Left lung (tissue), 10 donors: ENCODE results near the gene SLC12A7. TPM values are rescaled to one million over a fixed set of nuclear protein-coding genes. Genes with fewer than 3 reads are reported as not detected.
A peak's percentile ranks its signal among the peaks of the same experiment; 100 is the strongest.
"Not testable (repeated sequence)": the region's sequence is repeated elsewhere in the genome, so short reads cannot be mapped to it uniquely, and the experiment has no call there.

Source experiments
- ATAC-seq: fragments of 200-7000 bp; cut with Tn5 transposase; one replicate; pipeline ENCODE4 v1.9.1; 2020; ENCODE audit warnings: moderate library complexity
- DNase-seq, 4 donors: peaks; one replicate each; pipeline ENCODE4 v3.0.0-alpha.2; 2013 to 2020
- H3K27ac ChIP-seq, 2 donors: fragments of 200-600 bp; sonication (generic) in 1 of 2; one replicate each; pipeline versions ENCODE4 v1.5.0 to v1.8.0; 2020 to 2021
- H3K27me3 ChIP-seq, 2 donors: fragments of 200-600 bp; sonication (generic) in 1 of 2; one replicate each; pipeline versions ENCODE4 v1.5.0 to v1.8.0; 2020 to 2021
- H3K36me3 ChIP-seq, 2 donors: fragments of 200-600 bp; sonication (generic) in 1 of 2; one replicate each; pipeline versions ENCODE4 v1.5.0 to v1.8.0; 2020 to 2021
- H3K4me1 ChIP-seq, 2 donors: fragments of 200-600 bp; one replicate each; pipeline ENCODE4 v1.8.0; 2021
- H3K4me3 ChIP-seq, 2 donors: fragments of 200-600 bp; sonication (generic) in 1 of 2; one replicate each; pipeline versions ENCODE4 v1.5.0 to v1.8.0; 2020 to 2021; ENCODE audit warnings: mild to moderate bottlenecking in 1 of 2
- H3K9me3 ChIP-seq, 2 donors: fragments of 200-600 bp; sonication (generic) in 1 of 2; one replicate each; pipeline versions ENCODE4 v1.5.0 to v1.8.0; 2020 to 2021
- intact Hi-C, 2 donors: fragments of 100-400 bp; cut with DNase I; formaldehyde crosslinking; loops; one replicate each; pipeline versions ENCODE4 v1.11.2 to v1.14.2; 2022
- polyA plus RNA-seq, 6 donors: library from polyadenylated mRNA; unstranded; fragments of 120-200 nt; gene quantifications; one replicate each; pipeline ENCODE4 v1.2.1, GENCODE V29; 2013; ENCODE audit not compliant: insufficient read length in 6 of 6
- total RNA-seq, 2 donors: library from RNA; stranded (reverse); fragmentation: NEBNext Ultra II Directional; extraction: Animal tissue kit (Norgen Biotek cat#: 25700); gene quantifications; one replicate each; pipeline ENCODE4 v1.2.1, GENCODE V29; 2021
- TF ChIP-seq, protein P1 (sequence below), 2 donors: fragments of 200-600 bp; sonication (generic) in 1 of 2; IDR thresholded peaks; one replicate each; pipeline versions ENCODE4 v1.5.0 to v1.8.0; 2021; ENCODE audit warnings: antibody characterized with exemption in 2 of 2
- donor health status: DM: no; HTN: yes; CAD: no.
- donor health status: DM: no; HTN: no; CAD: no.

SLC12A7 gene
- total and polyA plus RNA-seq, 8 donors = 28.1 to 45.0 (median 32.3) TPM

DNA sequence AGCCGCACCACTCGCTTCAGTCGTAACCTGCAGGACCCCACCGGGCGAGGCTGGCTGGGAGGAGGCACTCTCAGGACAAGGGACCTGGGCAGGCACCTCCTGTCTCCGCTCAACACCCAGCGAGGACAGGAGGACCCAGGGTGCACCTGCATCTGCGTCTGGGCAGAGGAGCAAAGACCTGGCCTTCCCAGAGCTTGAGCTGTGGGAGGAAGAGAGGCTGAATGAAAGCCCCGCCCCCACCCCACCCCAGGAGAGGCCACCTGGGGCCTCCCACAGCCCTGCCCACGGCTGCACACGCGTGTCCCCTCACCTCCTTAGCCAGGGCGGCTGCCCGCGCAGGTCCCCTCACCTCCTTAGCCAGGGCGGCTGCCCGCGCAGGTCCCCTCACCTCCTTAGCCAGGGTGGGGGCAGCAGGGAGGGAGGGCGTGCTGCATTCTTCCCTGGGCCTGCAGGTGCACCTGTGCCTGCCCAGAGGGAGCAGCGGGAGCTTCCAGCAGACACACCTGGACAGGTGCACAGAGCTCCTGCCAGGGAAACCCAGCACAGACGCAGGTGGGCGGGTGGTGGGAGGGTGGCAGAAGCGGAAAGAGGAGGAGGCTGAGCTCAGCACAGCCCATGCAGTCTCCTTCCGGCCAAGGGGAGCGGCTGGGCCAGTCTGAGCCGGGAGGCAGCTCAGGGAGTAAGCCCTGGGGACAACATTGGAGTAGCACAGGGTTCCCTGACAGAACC, 18.5 kb upstream of the SLC12A7 start:
- peaks cover 0 to 12% of the 10 kb centered on the region in 2 donors for H3K4me1 ChIP-seq
- TF ChIP-seq, protein P1, sequence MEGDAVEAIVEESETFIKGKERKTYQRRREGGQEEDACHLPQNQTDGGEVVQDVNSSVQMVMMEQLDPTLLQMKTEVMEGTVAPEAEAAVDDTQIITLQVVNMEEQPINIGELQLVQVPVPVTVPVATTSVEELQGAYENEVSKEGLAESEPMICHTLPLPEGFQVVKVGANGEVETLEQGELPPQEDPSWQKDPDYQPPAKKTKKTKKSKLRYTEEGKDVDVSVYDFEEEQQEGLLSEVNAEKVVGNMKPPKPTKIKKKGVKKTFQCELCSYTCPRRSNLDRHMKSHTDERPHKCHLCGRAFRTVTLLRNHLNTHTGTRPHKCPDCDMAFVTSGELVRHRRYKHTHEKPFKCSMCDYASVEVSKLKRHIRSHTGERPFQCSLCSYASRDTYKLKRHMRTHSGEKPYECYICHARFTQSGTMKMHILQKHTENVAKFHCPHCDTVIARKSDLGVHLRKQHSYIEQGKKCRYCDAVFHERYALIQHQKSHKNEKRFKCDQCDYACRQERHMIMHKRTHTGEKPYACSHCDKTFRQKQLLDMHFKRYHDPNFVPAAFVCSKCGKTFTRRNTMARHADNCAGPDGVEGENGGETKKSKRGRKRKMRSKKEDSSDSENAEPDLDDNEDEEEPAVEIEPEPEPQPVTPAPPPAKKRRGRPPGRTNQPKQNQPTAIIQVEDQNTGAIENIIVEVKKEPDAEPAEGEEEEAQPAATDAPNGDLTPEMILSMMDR (IDR thresholded peaks at IDR 0.05) = no peak
- H3K27me3 ChIP-seq = no peaks in the 10 kb centered on the region
- no peaks in the 10 kb centered on the region for H3K9me3 ChIP-seq
- peak overlapping the region; percentile 53 to 57 for H3K27ac ChIP-seq
- no peaks in the 10 kb centered on the region for H3K36me3 ChIP-seq
- intact Hi-C loops = loop anchor here in 1 of 2 donors (10.0 kb wide), 1 partner anchor 136 kb away; no protein-coding TSS in a partner anchor
- peak in 3 of 4 donors; percentile 72 to 86 (median 74) for DNase-seq
- H3K4me3 ChIP-seq = peak overlapping the region in 1 of 2 donors; percentile 2
- ATAC-seq = peak; percentile 78

DNA sequence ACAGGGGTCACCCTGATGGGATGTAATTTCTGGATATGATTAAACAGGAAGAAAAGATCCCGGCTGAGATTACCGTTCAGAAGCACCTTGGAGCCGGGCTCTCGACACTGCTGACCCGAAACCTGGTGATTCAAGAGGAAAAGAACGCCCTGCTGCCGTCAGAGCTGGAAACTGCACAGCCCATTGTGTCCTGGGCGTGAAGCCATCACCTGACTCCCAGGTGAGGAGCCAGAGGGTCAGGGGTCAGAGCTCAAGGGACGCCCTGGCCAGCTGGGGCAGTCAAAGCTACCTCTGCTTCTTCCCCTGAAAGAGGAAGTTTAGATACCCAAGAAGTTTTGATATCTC, 17.8 kb upstream of the SLC12A7 start:
- TF ChIP-seq, protein P1 (IDR thresholded peaks at IDR 0.05) = no peak
- H3K36me3 ChIP-seq = no peaks in the 10 kb centered on the region
- ATAC-seq = peak; percentile 57
- H3K9me3 ChIP-seq = no peaks in the 10 kb centered on the region
- H3K27me3 ChIP-seq = no peaks in the 10 kb centered on the region
- intact Hi-C loops = loop anchor here in 1 of 2 donors (10.0 kb wide), 1 partner anchor 135 kb away; no protein-coding TSS in a partner anchor
- peak overlapping the region; percentile 53 to 57 for H3K27ac ChIP-seq
- H3K4me3 ChIP-seq = peak overlapping the region in 1 of 2 donors; percentile 2
- H3K4me1 ChIP-seq = peaks cover 0 to 12% of the 10 kb centered on the region in 2 donors
- DNase-seq = peak in 2 of 4 donors; percentile 72

DNA sequence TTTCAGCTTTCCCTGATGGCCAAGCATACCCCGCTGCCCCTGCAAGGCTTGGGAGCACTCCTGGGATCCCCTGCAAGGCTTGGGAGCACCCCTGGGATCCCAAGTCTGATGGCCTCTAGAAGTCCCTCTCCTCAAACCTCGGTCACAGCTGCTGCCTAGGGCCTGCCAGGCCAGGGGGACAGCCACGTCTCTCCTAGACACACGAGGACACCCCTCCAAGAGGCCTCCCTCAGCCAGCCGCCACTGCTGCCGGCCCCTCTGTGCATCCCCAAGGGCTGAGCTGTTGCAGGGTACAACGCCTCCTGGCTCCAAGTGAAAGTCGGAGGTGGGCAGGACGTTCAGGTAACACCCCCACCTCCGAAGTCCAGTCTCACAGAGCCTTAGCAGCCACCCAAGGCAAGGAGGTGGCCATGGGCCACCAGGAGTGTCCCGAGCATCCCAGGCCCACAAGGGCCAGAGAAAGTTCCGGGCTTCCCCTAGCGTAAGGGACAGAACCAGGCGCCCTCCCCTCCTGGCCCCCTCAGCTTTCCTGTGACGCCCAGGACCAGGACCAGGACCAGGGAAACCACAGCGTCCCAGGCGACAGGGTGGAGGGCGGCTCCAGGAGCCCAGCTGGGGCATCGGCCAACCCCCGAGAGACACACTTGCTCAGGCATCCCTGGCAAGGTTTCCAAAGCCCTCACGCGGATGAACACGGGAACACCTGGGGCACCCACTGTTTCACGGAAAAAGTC, 17.3 kb upstream of the SLC12A7 start:
- Histone ChIP-seq H3K4me1 (peaks cover 0 to 12% of the 10 kb centered on the region in 2 donors), H3K27ac (peak overlapping the region; percentile 24 to 39)
- ATAC-seq = no peak

DNA sequence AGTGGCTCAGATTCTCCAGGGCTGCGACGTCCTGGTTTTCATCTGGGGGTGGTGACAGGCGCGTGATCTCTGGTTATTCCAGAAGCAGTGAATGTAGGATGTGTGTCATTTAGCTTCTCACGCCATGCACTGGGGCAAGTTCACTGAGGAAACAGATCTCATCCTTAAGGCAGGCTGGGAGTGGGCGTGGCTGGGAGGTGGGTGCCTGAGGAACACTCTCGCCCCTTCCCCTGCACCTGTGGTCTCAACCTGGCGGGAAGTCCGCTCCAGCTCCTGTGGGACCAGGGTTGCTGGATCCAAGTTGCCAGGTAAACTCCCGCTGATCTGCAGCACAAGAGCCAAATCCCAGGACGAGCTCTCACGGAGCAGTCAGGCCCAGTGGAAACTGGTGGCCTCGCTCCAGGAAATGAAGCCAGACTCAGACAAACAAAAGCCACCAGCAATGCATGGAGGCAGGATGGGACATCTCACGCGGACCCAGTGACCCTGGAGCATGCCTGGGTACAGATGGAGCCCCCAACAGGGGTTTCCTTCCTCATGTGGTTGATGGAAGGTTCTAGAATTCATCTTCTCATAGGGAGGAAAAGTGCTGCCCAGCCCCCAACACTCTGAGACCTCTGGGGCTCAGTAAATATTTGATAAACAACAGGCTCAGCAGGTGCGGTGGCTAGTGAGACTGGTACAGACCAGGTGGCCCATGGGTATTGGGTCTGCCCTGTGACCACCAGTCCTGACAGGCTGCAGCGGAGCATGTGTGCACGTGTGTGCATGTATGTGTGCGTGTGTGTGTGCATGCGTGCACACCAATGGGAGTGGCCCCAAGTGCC, 16.3 kb upstream of the SLC12A7 start:
- ATAC-seq (no peak), DNase-seq (no peak)
- no peak overlapping the region for H3K4me3 ChIP-seq
- intact Hi-C loops = no loop called here
- H3K4me1 ChIP-seq = peaks cover 0 to 12% of the 10 kb centered on the region in 2 donors
- no peaks in the 10 kb centered on the region for H3K27me3 ChIP-seq
- no peaks in the 10 kb centered on the region for H3K36me3 ChIP-seq
- TF ChIP-seq, protein P1 (IDR thresholded peaks at IDR 0.05) = no peak
- no peak overlapping the region for H3K27ac ChIP-seq
- H3K9me3 ChIP-seq = no peaks in the 10 kb centered on the region

More for the DNA sequence above, 17.3 kb upstream of the SLC12A7 start:
- Histone ChIP-seq H3K9me3 (no peaks in the 10 kb centered on the region), H3K4me3 (no peak overlapping the region), H3K27me3 (no peaks in the 10 kb centered on the region), H3K36me3 (no peaks in the 10 kb centered on the region)
- intact Hi-C loops = no loop called here
- TF ChIP-seq, protein P1 (IDR thresholded peaks at IDR 0.05) = no peak
- DNase-seq = peak in 1 of 4 donors; percentile 66

DNA sequence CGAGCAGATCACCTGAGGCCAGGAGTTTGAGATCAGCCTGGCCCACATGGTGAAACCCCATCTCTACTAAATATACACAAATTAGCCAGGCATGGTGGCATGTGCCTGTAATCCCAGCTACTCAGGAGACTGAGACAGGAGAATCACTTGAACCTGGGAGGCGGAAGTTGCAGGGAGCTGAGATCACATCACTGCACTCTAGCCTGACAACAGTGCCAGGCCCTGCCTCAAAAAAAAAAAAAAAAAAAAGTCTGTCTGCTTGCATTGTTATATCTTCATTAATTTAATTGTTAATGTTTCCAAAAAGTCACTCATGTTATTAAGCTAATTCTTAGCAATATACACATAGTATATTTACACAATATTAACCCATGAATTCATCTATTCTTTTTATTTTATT, 13.8 kb upstream of the SLC12A7 start:
- ATAC-seq, H3K36me3 ChIP-seq, H3K27ac ChIP-seq, H3K4me3 ChIP-seq, H3K27me3 ChIP-seq, DNase-seq, intact Hi-C loops, H3K4me1 ChIP-seq, H3K9me3 ChIP-seq: not testable (repeated sequence)
